Calu3 (cell line): ENCODE data around the gene CUBN. TPM values are rescaled to one million over a fixed set of nuclear protein-coding genes. Genes with fewer than 3 reads are reported as not detected.

Experiments used
- BruUV-seq: library from RNA; stranded (reverse); fragments of 400-500 nt; replicated peaks from 2 replicates; lab custom pipeline; 2021; lab: Mats Ljungman, UMichigan
- CTCF ChIA-PET: fragments of 300-600 bp; sonication (Branson Sonifier 250); formaldehyde crosslinking; loops from one replicate; lab custom pipeline; 2022; ENCODE audit warnings: antibody characterized with exemption; lab: Charles Lee
- DNase-seq: peaks from one replicate; pipeline ENCODE4 v3.0.0; 2022
- H3K27ac Mint-ChIP-seq: one replicate; pipeline ENCODE4 v1.8.0; 2022; ENCODE audit warnings: mixed read lengths; ENCODE audit not compliant: unreplicated experiment
- H3K27me3 Mint-ChIP-seq: one replicate; pipeline ENCODE4 v1.8.0; 2022; ENCODE audit warnings: mixed read lengths; ENCODE audit not compliant: unreplicated experiment
- H3K36me3 Mint-ChIP-seq: one replicate; pipeline ENCODE4 v1.8.0; 2022; ENCODE audit warnings: mild to moderate bottlenecking, moderate library complexity, mixed read lengths; ENCODE audit not compliant: insufficient read depth, unreplicated experiment
- H3K4me1 Mint-ChIP-seq: one replicate; pipeline ENCODE4 v1.8.0; 2022; ENCODE audit warnings: mild to moderate bottlenecking, low read depth, mixed read lengths; ENCODE audit not compliant: unreplicated experiment
- H3K4me3 Mint-ChIP-seq: one replicate; pipeline ENCODE4 v1.8.0; 2022; ENCODE audit warnings: mild to moderate bottlenecking, low read depth, moderate library complexity, mixed read lengths; ENCODE audit not compliant: unreplicated experiment
- H3K9me3 Mint-ChIP-seq: one replicate; pipeline ENCODE4 v1.8.0; 2022; ENCODE audit warnings: low read depth, mixed read lengths; ENCODE audit not compliant: unreplicated experiment
- CTCF ChIP-seq: fragments of 200-600 bp; IDR thresholded peaks from one replicate; pipeline ENCODE4 v1.8.0; 2022; ENCODE audit warnings: antibody characterized with exemption; ENCODE audit not compliant: unreplicated experiment
- intact Hi-C: fragments of 100-400 bp; cut with micrococcal nuclease; formaldehyde crosslinking; loops from one replicate; pipeline ENCODE4 v1.10.0; 2022; ENCODE audit not compliant: unreplicated experiment
- total RNA-seq: library from RNA; stranded (reverse); gene quantifications from 2 replicates; pipeline ENCODE4 v1.2.3, GENCODE V29; 2022

Gene CUBN
- total RNA-seq, 1 experiment from 2014 or later = 0.92 TPM

- Mint-ChIP-seq H3K27ac (no peak overlapping the region), H3K36me3 (no peaks in the 10 kb centered on the region), H3K4me1 (no peaks in the 10 kb centered on the region), H3K27me3 (no peaks in the 10 kb centered on the region), H3K9me3 (no peaks in the 10 kb centered on the region), H3K4me3 (no peak overlapping the region)
- no peak for TF ChIP-seq CTCF
- CTCF ChIA-PET = no interaction called here
- no TSS peak for BruUV-seq
- DNase-seq = no peak
- intact Hi-C loops = no loop called here
Measured at GRCh38 chr10:17157024-17157423, 27.4 kb upstream of the CUBN start.

- Mint-ChIP-seq H3K36me3 (no peaks in the 10 kb centered on the region), H3K4me1 (no peaks in the 10 kb centered on the region), H3K4me3 (no peak overlapping the region), H3K9me3 (no peaks in the 10 kb centered on the region), H3K27ac (no peak overlapping the region), H3K27me3 (no peaks in the 10 kb centered on the region)
- intact Hi-C loops = no loop called here
- CTCF ChIA-PET = no interaction called here
- no TSS peak for BruUV-seq
- DNase-seq = no peak
- TF ChIP-seq CTCF = no peak
Measured at GRCh38 chr10:17155826-17156225, 26.2 kb upstream of the CUBN start.

- DNase-seq = no peak
- Mint-ChIP-seq H3K36me3 (no peaks in the 10 kb centered on the region), H3K9me3 (no peaks in the 10 kb centered on the region), H3K4me3 (no peak overlapping the region), H3K4me1 (no peaks in the 10 kb centered on the region), H3K27me3 (no peaks in the 10 kb centered on the region), H3K27ac (no peak overlapping the region)
- no peak for TF ChIP-seq CTCF
- BruUV-seq = no TSS peak
- intact Hi-C loops = no loop called here
- CTCF ChIA-PET = no interaction called here
Measured at GRCh38 chr10:17154116-17154515, 24.5 kb upstream of the CUBN start.

- H3K4me1 Mint-ChIP-seq = no peaks in the 10 kb centered on the region
- H3K36me3 Mint-ChIP-seq = no peaks in the 10 kb centered on the region
- DNase-seq = no peak
- H3K27me3 Mint-ChIP-seq = no peaks in the 10 kb centered on the region
- no peak for TF ChIP-seq CTCF
- no TSS peak for BruUV-seq
- H3K27ac Mint-ChIP-seq = no peak overlapping the region
- CTCF ChIA-PET = no interaction called here
- intact Hi-C loops = no loop called here
- H3K9me3 Mint-ChIP-seq = no peaks in the 10 kb centered on the region
- no peak overlapping the region for H3K4me3 Mint-ChIP-seq
Measured at GRCh38 chr10:17153321-17153720, 23.7 kb upstream of the CUBN start.
